Stimulated activated CD8-positive, alpha-beta memory T cell treated with anti-CD3 and anti-CD28 coated beads, Interleukin-2, amount 100 ng/mL, for 1 hour (primary cell): ENCODE data around the gene RASGEF1B.

Source experiments
- DNase-seq, 2 donors: peaks; one replicate each; pipeline ENCODE4 v3.0.0-alpha.2; 2020; ENCODE audit warnings: low read depth in 2 of 2

Gene RASGEF1B

DNA sequence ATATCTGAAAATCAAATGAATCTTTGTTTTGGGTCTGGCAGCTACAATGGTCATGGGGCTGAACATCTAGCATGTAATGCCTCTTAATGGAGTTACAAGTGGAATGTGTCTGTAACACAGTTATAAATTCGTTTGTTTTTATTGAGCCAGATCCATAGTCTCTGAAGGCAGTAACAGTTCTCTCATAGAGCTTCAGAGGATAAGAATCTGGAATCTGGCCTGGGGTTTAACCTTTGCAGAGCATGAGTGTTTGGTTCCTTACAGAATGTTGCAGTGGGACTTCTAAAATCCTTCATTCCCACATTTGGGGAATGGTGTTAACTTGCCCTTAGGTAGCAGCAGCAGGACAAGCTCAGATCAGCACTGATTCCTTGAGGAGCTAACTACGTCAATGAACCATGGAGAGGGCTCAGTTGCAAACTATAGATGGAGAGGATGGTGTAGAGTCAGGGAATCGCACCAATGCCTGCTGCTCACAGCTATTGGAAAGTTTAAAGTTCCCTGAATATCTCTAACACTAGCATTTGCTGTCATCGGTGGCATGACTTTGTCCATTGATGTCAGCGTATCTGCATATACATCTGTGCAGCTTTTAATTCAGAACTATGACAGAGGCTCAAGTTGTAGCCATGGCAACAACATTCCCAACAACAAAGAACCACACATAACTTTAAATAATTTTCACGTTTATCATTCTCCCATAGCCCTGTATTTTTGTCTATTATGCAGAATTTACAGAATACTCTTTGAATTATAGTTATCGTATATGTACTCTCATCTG, 72.2 kb downstream of the RASGEF1B start:
- no peak for DNase-seq

GRCh38 chr4:81398379-81398778, 73.3 kb downstream of the RASGEF1B start:
- DNase-seq, result no peak

GRCh38 chr4:81397635-81398034, 74.1 kb downstream of the RASGEF1B start:
- no peak for DNase-seq

DNA sequence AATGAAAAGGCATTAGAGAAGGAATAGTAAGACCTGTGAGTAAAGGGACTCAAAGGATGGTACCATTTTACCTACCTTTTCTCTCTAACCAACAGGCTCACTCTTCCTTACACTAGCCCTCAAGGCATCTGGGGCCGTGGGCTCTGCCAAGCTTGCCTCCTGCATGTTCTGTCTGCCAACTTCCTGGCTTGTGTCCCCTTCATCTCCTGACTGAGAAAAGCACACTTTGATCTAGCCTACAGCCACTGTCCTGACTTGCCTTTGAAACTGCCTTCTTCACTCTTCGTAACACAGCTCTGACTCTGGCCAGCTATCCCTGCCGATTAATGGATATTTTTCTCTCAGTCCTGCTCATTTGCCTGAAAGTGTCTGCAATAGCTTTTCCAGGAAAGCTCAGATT, 76.5 kb downstream of the RASGEF1B start:
- DNase-seq, result no peak

DNA sequence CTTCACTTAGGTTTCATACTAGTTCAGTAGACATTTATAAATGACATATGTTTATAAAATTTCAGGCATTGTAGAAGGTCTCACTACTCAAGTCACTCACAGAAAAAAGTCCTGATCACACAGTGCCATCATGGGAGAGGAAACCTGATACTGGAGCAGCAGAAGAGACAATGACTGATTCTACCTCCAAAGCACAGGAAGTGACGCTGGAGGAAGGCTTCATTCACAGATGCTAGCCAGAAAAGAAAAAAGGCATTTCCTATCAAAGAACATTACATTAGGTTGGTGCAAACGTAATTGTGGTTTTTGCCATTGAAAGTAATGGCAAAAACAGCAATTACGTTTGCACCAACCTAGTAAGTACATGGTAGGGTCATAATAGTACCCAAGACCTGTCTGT, 79.5 kb downstream of the RASGEF1B start:
- no peak for DNase-seq

DNA sequence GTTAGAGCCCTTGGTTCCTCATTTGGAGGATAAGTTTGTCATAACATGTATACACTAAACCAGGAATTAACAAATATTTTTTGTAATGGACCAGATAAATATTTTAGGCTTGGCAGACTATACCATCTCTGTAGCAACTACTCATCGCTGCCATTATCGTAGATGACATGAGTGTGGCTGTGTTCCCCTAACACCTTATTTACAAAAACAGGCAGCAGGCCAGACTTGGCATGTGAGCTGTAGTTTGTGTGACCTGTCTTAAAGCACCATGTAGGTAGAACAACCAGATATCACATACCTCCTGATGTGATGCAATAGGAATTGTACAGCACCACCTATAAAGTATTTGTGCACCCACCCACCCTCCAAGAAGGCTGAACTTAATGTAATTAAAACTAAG, 82.0 kb downstream of the RASGEF1B start:
- no peak for DNase-seq

DNA sequence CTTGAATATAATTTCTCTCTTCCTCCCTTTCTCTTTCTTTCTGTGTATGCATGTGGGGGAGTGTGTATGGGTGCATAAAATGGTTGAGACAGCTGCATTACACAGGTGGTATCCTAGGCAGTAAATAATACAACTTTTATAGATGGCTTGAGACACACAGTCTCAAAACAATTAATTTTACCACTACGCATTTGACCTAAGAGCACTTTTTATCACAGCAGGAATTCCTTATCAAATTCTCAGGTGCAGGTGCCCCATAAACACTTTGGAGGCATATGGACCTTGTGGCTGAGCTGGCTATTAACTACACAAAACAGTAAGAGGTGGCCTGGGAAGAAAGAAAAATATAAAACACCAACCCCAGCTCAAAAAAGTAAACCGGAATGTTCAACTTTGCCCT, 91.3 kb downstream of the RASGEF1B start:
- no peak for DNase-seq

GRCh38 chr4:81378386-81378785, 93.3 kb downstream of the RASGEF1B start:
- no peak for DNase-seq

- DNase-seq, result no peak
Measured at GRCh38 chr4:81377191-81377590, 94.5 kb downstream of the RASGEF1B start.

DNA sequence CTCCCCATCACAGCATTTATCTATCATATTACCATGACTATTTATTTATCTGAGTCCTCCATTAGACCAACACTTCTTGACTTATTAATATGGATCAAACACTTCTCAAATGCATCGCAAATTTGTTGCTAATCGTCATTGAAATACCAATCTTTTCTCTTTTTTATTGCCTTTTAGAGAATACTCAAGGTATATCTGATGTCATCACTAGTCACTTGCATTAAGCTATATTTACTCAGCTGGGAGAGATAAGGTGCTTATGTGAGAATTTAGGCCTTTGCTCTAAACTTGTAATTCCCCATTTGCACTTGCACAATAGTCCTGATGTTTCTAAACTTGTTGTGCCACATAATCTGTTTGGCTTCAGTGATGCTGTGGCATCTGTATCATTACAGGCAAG, 95.0 kb downstream of the RASGEF1B start:
- no peak for DNase-seq
